Endothelial cell of umbilical vein (primary cell): ENCODE measurements around the gene MGLL. TPM values are rescaled to one million over a fixed set of nuclear protein-coding genes. Genes with fewer than 3 reads are reported as not detected.

Experiments
- BruUV-seq: library from RNA; stranded (reverse); fragments of 400-500 nt; replicated peaks from 2 replicates; lab custom pipeline; 2021; lab: Mats Ljungman, UMichigan
- CTCF ChIA-PET: fragments of 300-600, 350-600 bp; sonication (Branson Sonifier 250); formaldehyde crosslinking; loops from one replicate; lab custom pipeline; 2021; ENCODE audit warnings: antibody characterized with exemption, inconsistent platforms; lab: Charles Lee
- POLR2A ChIA-PET: fragments of 300-600, 350-600 bp; sonication (Branson Sonifier 250); formaldehyde crosslinking; loops from one replicate; lab custom pipeline; 2021; ENCODE audit warnings: antibody characterized with exemption, inconsistent platforms; lab: Charles Lee
- DNase-seq: peaks from one replicate; pipeline ENCODE4 v3.0.0-alpha.2; 2011; ENCODE audit warnings: low read depth, low spot score
- FAIRE-seq: peaks from 2 replicates; lab custom pipeline; 2011; peaks lifted over from hg19 to GRCh38; lab: Jason Lieb, UNC
- H2AFZ ChIP-seq: 2 replicates; pipeline ENCODE4 v1.6.0; 2012; ENCODE audit warnings: low read depth, low read length, control low read depth, inconsistent platforms
- H3K27ac ChIP-seq: 2 replicates; pipeline ENCODE4 v1.5.1; 2011; ENCODE audit warnings: low read depth, mild to moderate bottlenecking, control low read depth, low read length, moderate library complexity; ENCODE audit not compliant: insufficient read depth
- H3K27me3 ChIP-seq, 2 experiments: 2 replicates each; pipeline versions ENCODE4 v1.6.0 to v1.6.1; 2011; ENCODE audit warnings: low read length in 2 of 2, mixed read lengths in 1 of 2; ENCODE audit not compliant: control insufficient read depth in 2 of 2, insufficient read depth in 2 of 2
- H3K36me3 ChIP-seq, 2 experiments: 2 replicates in 1 of 2; 3 replicates in 1 of 2; pipeline ENCODE4 v1.5.1; 2011; ENCODE audit warnings: low read length in 2 of 2, mild to moderate bottlenecking in 1 of 2, moderate library complexity in 1 of 2; ENCODE audit not compliant: control insufficient read depth in 2 of 2, insufficient read depth in 2 of 2; ENCODE audit errors: extremely low read depth in 1 of 2
- H3K4me1 ChIP-seq: 3 replicates; pipeline ENCODE4 v1.5.1; 2011; ENCODE audit warnings: mild to moderate bottlenecking, low read length; ENCODE audit not compliant: control insufficient read depth, insufficient read depth; ENCODE audit errors: extremely low read depth
- H3K4me2 ChIP-seq: 2 replicates; pipeline ENCODE4 v1.6.1; 2011; ENCODE audit warnings: low read length, control low read depth, mixed read lengths; ENCODE audit not compliant: insufficient read depth
- H3K4me3 ChIP-seq, 3 experiments: fragments of 200-600 bp in 1 of 3; sonication (generic), shearing (Covaris generic) in 1 of 3; replicated peaks in 1 of 3; 2 replicates each; pipeline ENCODE4 v1.5.1; 2011 to 2016; ENCODE audit warnings: control low read depth in 3 of 3, low read length in 3 of 3, mild to moderate bottlenecking in 2 of 3, inconsistent platforms in 1 of 3, low read depth in 1 of 3, moderate library complexity in 1 of 3; ENCODE audit not compliant: insufficient read depth in 1 of 3
- H3K79me2 ChIP-seq: 2 replicates; pipeline ENCODE4 v1.6.0; 2012; ENCODE audit warnings: low read length, inconsistent platforms; ENCODE audit not compliant: control insufficient read depth, insufficient read depth
- H3K9ac ChIP-seq: replicated peaks from 2 replicates; pipeline ENCODE3; 2011; ENCODE audit warnings: low read length, control low read depth; ENCODE audit not compliant: insufficient read depth; ENCODE audit errors: extremely low read depth
- H3K9me1 ChIP-seq: replicated peaks from 3 replicates; pipeline ENCODE4 v1.6.0; 2011; ENCODE audit warnings: mild to moderate bottlenecking, low read length; ENCODE audit not compliant: control insufficient read depth, insufficient read depth; ENCODE audit errors: extremely low read depth
- H3K9me3 ChIP-seq: replicated peaks from 2 replicates; pipeline ENCODE4 v1.5.1; 2012; ENCODE audit warnings: low read length, inconsistent platforms; ENCODE audit not compliant: control insufficient read depth, insufficient read depth
- H4K20me1 ChIP-seq: replicated peaks from 2 replicates; pipeline ENCODE3; 2011; ENCODE audit warnings: mild to moderate bottlenecking, low read length; ENCODE audit not compliant: control insufficient read depth, insufficient read depth; ENCODE audit errors: extremely low read depth
- CTCF ChIP-seq, 2 donors: IDR thresholded peaks; 1 replicate in 1 of 2; 2 replicates in 1 of 2; pipeline ENCODE4 v1.5.1; 2011; ENCODE audit warnings: low read length in 2 of 2, mild to moderate bottlenecking in 2 of 2, moderate library complexity in 2 of 2, control low read depth in 1 of 2, inconsistent platforms in 1 of 2, low read depth in 1 of 2; ENCODE audit not compliant: insufficient read depth in 1 of 2; ENCODE audit errors: extremely low read depth in 1 of 2
- EZH2 ChIP-seq: IDR thresholded peaks from 2 replicates; pipeline ENCODE4 v1.6.1; 2012; ENCODE audit warnings: borderline replicate concordance, low read depth, mild to moderate bottlenecking, moderate library complexity, low read length, inconsistent platforms; ENCODE audit not compliant: severe bottlenecking
- FOS ChIP-seq: IDR thresholded peaks from 2 replicates; pipeline ENCODE4 v1.6.1; 2011; ENCODE audit warnings: mild to moderate bottlenecking, low read length, moderate library complexity, borderline replicate concordance; ENCODE audit not compliant: insufficient read depth
- GATA2 ChIP-seq: IDR thresholded peaks from 2 replicates; pipeline ENCODE4 v1.7.0; 2011; ENCODE audit warnings: low read depth, mild to moderate bottlenecking, moderate library complexity, mixed read lengths, low read length; ENCODE audit not compliant: insufficient read length, insufficient read depth
- JUN ChIP-seq: IDR thresholded peaks from 2 replicates; pipeline ENCODE4 v1.6.1; 2011; ENCODE audit warnings: borderline replicate concordance, low read depth; ENCODE audit not compliant: insufficient read length, insufficient read depth
- MAX ChIP-seq: IDR thresholded peaks from 2 replicates; pipeline ENCODE4 v1.6.1; 2011; ENCODE audit not compliant: insufficient read depth, insufficient read length
- MYC ChIP-seq: IDR thresholded peaks from one replicate; pipeline ENCODE4 v1.6.1; 2011; ENCODE audit warnings: mild to moderate bottlenecking, low read depth, low read length
- POLR2A ChIP-seq: IDR thresholded peaks from 2 replicates; pipeline ENCODE4 v1.6.1; 2012; ENCODE audit warnings: low read depth, mild to moderate bottlenecking, control low read depth, low read length
- POLR2AphosphoS5 ChIP-seq: IDR thresholded peaks from 2 replicates; pipeline ENCODE4 v1.6.1; 2012; ENCODE audit warnings: low read depth, mild to moderate bottlenecking, control low read depth, low read length, moderate library complexity; ENCODE audit not compliant: insufficient read depth
- dilution Hi-C: fragments of 300-500 bp; cut with MboI; formaldehyde crosslinking; loops from one replicate; pipeline ENCODE4 v1.15.0; 2019; ENCODE audit warnings: low sequenced_read_pairs; ENCODE audit not compliant: extremely low pct_ligation_motif_present
- intact Hi-C: fragments of 100-400 bp; cut with micrococcal nuclease; formaldehyde crosslinking; loops from one replicate; pipeline ENCODE4 v1.10.0; 2022
- polyA plus RNA-seq, 4 experiments: library from polyadenylated mRNA; depleted of rRNA in 3 of 4; stranded (reverse) in 3 of 4; unstranded in 1 of 4; fragments of >200 nt; gene quantifications; 2 replicates each; pipeline versions ENCODE4 v1.2.1 to v1.2.3, GENCODE V29; 2011 to 2012; ENCODE audit warnings: missing spikeins in 1 of 4
- total RNA-seq: library from RNA; stranded (reverse); gene quantifications from 2 replicates; pipeline ENCODE4 v1.2.3, GENCODE V29; 2021

Gene MGLL
- total and polyA plus RNA-seq, 2 donors (not counting 3 experiments of a cell fraction or from before 2014, with no cell fraction given), result 30.7 to 60.2 TPM

- dilution Hi-C loops (no loop called here), intact Hi-C loops (no loop called here)
- CTCF ChIA-PET, result interaction anchor here (1.1 kb wide), 1 partner anchor 15 kb away, joined by 3 read pairs; no protein-coding TSS in a partner anchor
These were observed 6.4 kb downstream of the MGLL start for GRCh38 chr3:127815641-127816605.

More at GRCh38 chr3:127815641-127816605, 6.4 kb downstream of the MGLL start:
- Histone ChIP-seq H2AFZ (no peak overlapping the region), H4K20me1 (no peaks in the 10 kb centered on the region), H3K4me2 (no peak overlapping the region), H3K9ac (no peak overlapping the region), H3K4me1 (peaks cover 10% of the 10 kb centered on the region), H3K9me1 (no peaks in the 10 kb centered on the region), H3K36me3 (peaks cover 2 to 12% of the 10 kb centered on the region in 2 experiments), H3K4me3 (no peak overlapping the region), H3K79me2 (peaks cover 24% of the 10 kb centered on the region), H3K27me3 (no peaks in the 10 kb centered on the region), H3K27ac (no peak overlapping the region), H3K9me3 (no peaks in the 10 kb centered on the region)
- POLR2A ChIA-PET, result no interaction called here
- FAIRE-seq (no peak), DNase-seq (no peak)
- BruUV-seq, result no TSS peak
- no peak for TF ChIP-seq CTCF (IDR thresholded peaks at IDR 0.05; ENCODE audit: extremely low read depth in 1 of 2, insufficient read depth in 1 of 2, low read depth in 1 of 2, low read length in 2 of 2)
- TF ChIP-seq POLR2AphosphoS5, result no peak
- no peak for TF ChIP-seq GATA2
- no peak for TF ChIP-seq FOS
- no peak for TF ChIP-seq EZH2
- TF ChIP-seq POLR2A, result no peak
- TF ChIP-seq MYC, result no peak
- TF ChIP-seq MAX, result no peak
- no peak for TF ChIP-seq JUN
